GM12891 (cell line): ENCODE measurements around the gene NAA15.

Source experiments
- POLR2A ChIP-seq: IDR thresholded peaks from 2 replicates; pipeline ENCODE4 v1.6.1; 2011; ENCODE audit warnings: low read depth, low read length, control low read depth
- TAF1 ChIP-seq: IDR thresholded peaks from 2 replicates; pipeline ENCODE4 v1.6.1; 2011; ENCODE audit warnings: low read depth, low read length, control low read depth

DNA sequence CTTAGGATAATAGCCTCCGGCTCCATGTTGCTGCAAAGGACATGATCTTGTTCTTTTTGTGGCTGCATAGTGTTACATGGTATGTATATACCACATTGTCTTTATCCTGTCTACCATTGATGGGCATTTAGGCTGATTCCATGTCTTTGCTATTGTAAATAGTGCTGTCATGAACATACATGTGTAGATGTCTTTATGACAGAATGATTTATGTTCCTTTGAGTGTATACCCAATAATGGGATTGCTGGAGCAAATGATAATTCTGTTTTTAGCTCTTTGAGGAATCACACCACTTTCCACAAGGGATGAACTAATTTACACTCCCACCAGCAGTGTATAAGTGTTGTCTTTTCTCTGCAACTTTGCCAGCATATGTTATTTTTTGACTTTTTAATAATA is 157.2 kb downstream of the NAA15 start:
- TF ChIP-seq POLR2A: no peak
- TF ChIP-seq TAF1: no peak
